ENCODE data around the gene PBXIP1.

The PBXIP1 gene

DNA sequence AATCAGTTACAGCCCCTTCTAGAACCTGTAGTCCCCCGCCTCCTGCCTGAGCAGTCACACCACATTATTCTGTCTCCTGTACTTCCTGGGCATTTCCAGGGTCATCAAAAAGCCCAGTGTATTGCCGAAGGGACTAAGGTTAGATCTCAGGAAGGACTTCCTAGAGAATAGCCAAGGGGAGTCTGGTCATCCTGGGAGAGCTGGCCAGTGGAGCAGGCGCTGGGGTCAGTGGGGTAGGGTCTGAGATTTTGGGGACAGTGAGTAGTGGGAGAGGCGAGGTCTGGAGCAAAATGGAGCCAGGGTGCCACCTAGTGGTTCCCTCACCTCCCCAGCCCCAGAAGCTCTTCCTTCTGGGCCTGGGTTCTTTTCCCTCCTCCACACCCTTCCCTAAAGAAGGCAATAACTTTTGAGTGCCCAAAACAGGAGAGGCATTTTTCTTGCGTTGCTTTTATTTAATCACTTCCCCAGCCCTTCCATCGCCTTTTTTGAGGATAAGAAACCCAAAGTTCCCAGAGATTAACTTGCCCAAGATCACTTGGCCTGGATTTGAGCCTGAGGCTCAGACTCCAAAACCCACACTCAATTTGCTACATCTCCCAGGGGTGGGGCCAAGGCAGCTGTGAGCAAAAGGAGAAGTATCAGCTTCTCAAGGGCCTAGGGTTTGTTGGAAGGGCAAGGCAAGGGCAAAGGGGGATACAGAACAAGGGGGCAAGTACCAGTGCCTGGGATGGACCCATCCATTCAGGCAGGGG is 12.1 kb downstream of the PBXIP1 start (continued):
- TF ChIP-seq PPARA (CRISPR knock-in tag; IDR thresholded peaks at IDR 0.05; ENCODE audit: borderline replicate concordance): no peak
- TF ChIP-seq GLIS3 (CRISPR knock-in tag; IDR thresholded peaks at IDR 0.05): no peak
- no peak for TF ChIP-seq RARB (CRISPR knock-in tag; IDR thresholded peaks at IDR 0.05)
- TF ChIP-seq BACH2 (CRISPR knock-in tag; IDR thresholded peaks at IDR 0.05; ENCODE audit: borderline replicate concordance): no peak
- TF ChIP-seq OSR1 (CRISPR knock-in tag; IDR thresholded peaks at IDR 0.05): no peak

DNA sequence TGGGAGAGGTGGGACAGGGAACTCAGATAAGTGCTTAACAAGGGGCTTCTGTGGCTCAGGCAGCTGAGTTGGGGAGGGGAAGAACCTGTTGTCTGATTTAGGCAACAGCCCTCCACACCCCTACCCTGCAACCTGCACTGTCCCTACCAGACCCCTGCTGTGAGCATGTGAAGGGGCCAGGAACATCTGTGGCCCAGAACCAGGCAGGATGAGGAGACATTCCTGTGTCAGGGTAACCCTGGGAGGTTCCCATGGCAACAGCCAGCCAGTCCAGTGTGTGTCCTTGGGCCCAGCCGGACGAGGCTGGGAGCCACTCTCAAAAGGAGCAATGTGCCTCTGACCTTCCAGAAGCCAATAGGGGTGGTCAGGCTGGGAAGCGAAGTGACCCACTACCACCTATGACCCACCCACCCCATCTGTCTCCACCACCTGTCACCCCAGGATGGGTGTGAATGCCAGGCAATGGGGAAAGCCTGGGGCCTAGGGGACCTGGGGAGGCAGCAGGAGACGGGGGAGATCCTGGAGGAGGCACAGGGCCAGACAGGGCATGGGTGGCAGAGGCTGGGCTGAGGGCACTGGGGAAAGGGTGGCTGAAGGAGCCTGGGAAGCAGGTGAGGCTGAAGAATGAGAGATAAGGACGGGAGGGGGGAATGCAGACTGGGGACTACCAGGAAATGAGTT is 14.4 kb downstream of the PBXIP1 start:
- ATAC-seq: no peak
- TF ChIP-seq, protein P1, sequence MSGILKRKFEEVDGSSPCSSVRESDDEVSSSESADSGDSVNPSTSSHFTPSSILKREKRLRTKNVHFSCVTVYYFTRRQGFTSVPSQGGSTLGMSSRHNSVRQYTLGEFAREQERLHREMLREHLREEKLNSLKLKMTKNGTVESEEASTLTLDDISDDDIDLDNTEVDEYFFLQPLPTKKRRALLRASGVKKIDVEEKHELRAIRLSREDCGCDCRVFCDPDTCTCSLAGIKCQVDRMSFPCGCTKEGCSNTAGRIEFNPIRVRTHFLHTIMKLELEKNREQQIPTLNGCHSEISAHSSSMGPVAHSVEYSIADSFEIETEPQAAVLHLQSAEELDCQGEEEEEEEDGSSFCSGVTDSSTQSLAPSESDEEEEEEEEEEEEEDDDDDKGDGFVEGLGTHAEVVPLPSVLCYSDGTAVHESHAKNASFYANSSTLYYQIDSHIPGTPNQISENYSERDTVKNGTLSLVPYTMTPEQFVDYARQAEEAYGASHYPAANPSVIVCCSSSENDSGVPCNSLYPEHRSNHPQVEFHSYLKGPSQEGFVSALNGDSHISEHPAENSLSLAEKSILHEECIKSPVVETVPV (CRISPR knock-in tag; IDR thresholded peaks at IDR 0.05): no peak
- TF ChIP-seq ZNF8 (CRISPR knock-in tag; IDR thresholded peaks at IDR 0.05) (no peak), CSDC2 (CRISPR knock-in tag; IDR thresholded peaks at IDR 0.05) (no peak), TOX (CRISPR knock-in tag; IDR thresholded peaks at IDR 0.05; ENCODE audit: borderline replicate concordance) (no peak), ZFP30 (CRISPR knock-in tag; IDR thresholded peaks at IDR 0.05) (no peak), TCF4 (CRISPR knock-in tag; IDR thresholded peaks at IDR 0.05; ENCODE audit: borderline replicate concordance) (no peak), OSR1 (CRISPR knock-in tag; IDR thresholded peaks at IDR 0.05) (no peak), PPARA (CRISPR knock-in tag; IDR thresholded peaks at IDR 0.05; ENCODE audit: borderline replicate concordance) (no peak), ZFP3 (CRISPR knock-in tag; IDR thresholded peaks at IDR 0.05) (no peak), GLIS3 (CRISPR knock-in tag; IDR thresholded peaks at IDR 0.05) (no peak), BACH2 (CRISPR knock-in tag; IDR thresholded peaks at IDR 0.05; ENCODE audit: borderline replicate concordance) (no peak), RARB (CRISPR knock-in tag; IDR thresholded peaks at IDR 0.05) (no peak), ZNF565 (CRISPR knock-in tag; conservative IDR thresholded peaks at IDR 0.05; ENCODE audit: low read depth) (no peak), ISL1 (CRISPR knock-in tag; IDR thresholded peaks at IDR 0.05) (no peak), ESRRG (CRISPR knock-in tag; IDR thresholded peaks at IDR 0.05) (no peak)
- TF ChIP-seq, protein P2, sequence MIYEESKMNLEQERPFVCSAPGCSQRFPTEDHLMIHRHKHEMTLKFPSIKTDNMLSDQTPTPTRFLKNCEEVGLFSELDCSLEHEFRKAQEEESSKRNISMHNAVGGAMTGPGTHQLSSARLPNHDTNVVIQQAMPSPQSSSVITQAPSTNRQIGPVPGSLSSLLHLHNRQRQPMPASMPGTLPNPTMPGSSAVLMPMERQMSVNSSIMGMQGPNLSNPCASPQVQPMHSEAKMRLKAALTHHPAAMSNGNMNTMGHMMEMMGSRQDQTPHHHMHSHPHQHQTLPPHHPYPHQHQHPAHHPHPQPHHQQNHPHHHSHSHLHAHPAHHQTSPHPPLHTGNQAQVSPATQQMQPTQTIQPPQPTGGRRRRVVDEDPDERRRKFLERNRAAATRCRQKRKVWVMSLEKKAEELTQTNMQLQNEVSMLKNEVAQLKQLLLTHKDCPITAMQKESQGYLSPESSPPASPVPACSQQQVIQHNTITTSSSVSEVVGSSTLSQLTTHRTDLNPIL (CRISPR knock-in tag; IDR thresholded peaks at IDR 0.05; ENCODE audit: low read depth): no peak
- TF ChIP-seq, protein P3, sequence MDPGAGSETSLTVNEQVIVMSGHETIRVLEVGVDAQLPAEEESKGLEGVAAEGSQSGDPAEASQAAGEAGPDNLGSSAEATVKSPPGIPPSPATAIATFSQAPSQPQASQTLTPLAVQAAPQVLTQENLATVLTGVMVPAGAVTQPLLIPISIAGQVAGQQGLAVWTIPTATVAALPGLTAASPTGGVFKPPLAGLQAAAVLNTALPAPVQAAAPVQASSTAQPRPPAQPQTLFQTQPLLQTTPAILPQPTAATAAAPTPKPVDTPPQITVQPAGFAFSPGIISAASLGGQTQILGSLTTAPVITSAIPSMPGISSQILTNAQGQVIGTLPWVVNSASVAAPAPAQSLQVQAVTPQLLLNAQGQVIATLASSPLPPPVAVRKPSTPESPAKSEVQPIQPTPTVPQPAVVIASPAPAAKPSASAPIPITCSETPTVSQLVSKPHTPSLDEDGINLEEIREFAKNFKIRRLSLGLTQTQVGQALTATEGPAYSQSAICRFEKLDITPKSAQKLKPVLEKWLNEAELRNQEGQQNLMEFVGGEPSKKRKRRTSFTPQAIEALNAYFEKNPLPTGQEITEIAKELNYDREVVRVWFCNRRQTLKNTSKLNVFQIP (CRISPR knock-in tag; IDR thresholded peaks at IDR 0.05; ENCODE audit: borderline replicate concordance, low read depth): no peak

- TF ChIP-seq CSDC2 (CRISPR knock-in tag; IDR thresholded peaks at IDR 0.05) (no peak), RARB (CRISPR knock-in tag; IDR thresholded peaks at IDR 0.05) (no peak), ZFP30 (CRISPR knock-in tag; IDR thresholded peaks at IDR 0.05) (no peak), ZC3H10 (CRISPR knock-in tag; IDR thresholded peaks at IDR 0.05) (no peak), OSR1 (CRISPR knock-in tag; IDR thresholded peaks at IDR 0.05) (no peak)
- TF ChIP-seq, protein P2 (CRISPR knock-in tag; IDR thresholded peaks at IDR 0.05; ENCODE audit: low read depth): no peak
- no peak for ATAC-seq
Measured at GRCh38 chr1:154940651-154941194, 15.2 kb downstream of the PBXIP1 start.

DNA sequence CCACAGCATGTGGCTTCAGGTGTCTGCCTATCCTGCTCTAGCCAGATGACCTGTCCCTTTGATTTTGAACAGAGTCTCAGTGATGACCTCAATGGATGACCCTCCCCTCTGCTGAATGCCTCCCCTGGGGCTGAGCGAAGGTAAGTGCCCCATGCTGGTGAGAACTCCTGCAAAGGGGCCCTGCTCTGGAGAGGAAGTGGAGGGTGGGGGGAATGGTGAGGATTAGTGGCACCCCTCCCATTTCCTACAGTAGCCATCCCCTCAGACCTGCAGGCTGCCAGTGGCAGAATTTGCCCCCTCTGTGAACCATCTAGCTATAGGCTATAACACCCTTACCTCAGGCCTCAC is 15.7 kb downstream of the PBXIP1 start:
- ATAC-seq: no peak
- TF ChIP-seq, protein P3 (CRISPR knock-in tag; IDR thresholded peaks at IDR 0.05; ENCODE audit: borderline replicate concordance, low read depth): no peak

All from SK-N-SH treated with all-trans-retinoic acid at 6 μM for 48 hours (cell line).